Measurements from ENCODE around the gene EPHX1. TPM values are rescaled to one million over a fixed set of nuclear protein-coding genes. Genes with fewer than 3 reads are reported as not detected.

The EPHX1 gene
- polyA plus RNA-seq, 1 donor: 25.9 TPM

Other genes with a start within 250 kb of the EPHX1 start
- gene ENAH, start 157.0 kb upstream of the EPHX1 start, polyA plus RNA-seq (ENCODE audit: insufficient read length): 146 TPM
- 168 TPM for gene SRP9, start 32.3 kb upstream of the EPHX1 start, polyA plus RNA-seq (ENCODE audit: insufficient read length)
- 24.7 TPM for gene TMEM63A, start 72.3 kb downstream of the EPHX1 start, polyA plus RNA-seq (ENCODE audit: insufficient read length)
- 0.57 TPM for gene LEFTY1, start 79.0 kb downstream of the EPHX1 start, polyA plus RNA-seq (ENCODE audit: insufficient read length)
- gene PYCR2, start 114.1 kb downstream of the EPHX1 start, polyA plus RNA-seq (ENCODE audit: insufficient read length): 35.6 TPM
- gene LEFTY2, start 131.1 kb downstream of the EPHX1 start, polyA plus RNA-seq (ENCODE audit: insufficient read length): 6.4 TPM
- gene SDE2, start 189.2 kb downstream of the EPHX1 start, polyA plus RNA-seq (ENCODE audit: insufficient read length): 13.3 TPM